Astrocyte (in vitro differentiated cells and primary cell): Measurements from ENCODE around the gene OTOG.

ENCODE experiments used
- CTCF ChIP-seq: IDR thresholded peaks from 2 replicates; pipeline ENCODE4 v1.5.1; 2011; ENCODE audit warnings: low read depth, mild to moderate bottlenecking, inconsistent platforms, low read length, moderate library complexity; ENCODE audit not compliant: insufficient read depth
- EZH2 ChIP-seq: IDR thresholded peaks from 2 replicates; pipeline ENCODE4 v1.6.1; 2012; ENCODE audit warnings: mild to moderate bottlenecking, low read length, inconsistent platforms; ENCODE audit not compliant: insufficient read depth

- TF ChIP-seq CTCF = no peak
- no peak for TF ChIP-seq EZH2
Observed at GRCh38 chr11:17668166-17668565, 121.1 kb downstream of the OTOG start.
